ENCODE measurements around the gene OOSP4A. TPM values are rescaled to one million over a fixed set of nuclear protein-coding genes. Genes with fewer than 3 reads are reported as not detected.

OOSP4A gene
- polyA plus RNA-seq, 2 of the 4 experiments (the other 2 are of a cell fraction) = not detected

DNA sequence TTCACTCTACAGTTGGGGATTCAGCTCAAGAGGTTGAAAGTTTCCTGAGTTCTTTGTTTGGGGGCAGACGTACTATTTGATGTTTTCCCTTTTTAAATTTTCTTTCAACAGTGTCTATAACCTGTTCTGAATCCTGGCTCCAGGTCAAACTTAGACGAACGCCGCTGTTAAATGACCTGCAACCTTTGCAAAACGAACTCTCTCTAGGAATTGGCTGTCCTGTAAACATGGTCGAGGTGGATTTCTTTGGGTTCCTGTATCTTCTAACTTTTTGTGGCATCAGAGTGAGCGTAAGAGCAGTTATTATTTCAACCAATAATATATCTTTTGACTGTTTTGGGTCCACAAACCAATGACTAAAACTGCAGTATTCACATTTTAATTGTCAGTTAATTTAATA lies 1.6 kb downstream of the OOSP4A start:
- Histone ChIP-seq H3K27ac (no peak overlapping the region), H3K4me3 (no peak overlapping the region), H3K4me2 (no peak overlapping the region), H3K4me1 (no peaks in the 10 kb centered on the region), H3K9me3 (no peaks in the 10 kb centered on the region)
- no peak for FAIRE-seq
- no peak for DNase-seq (ENCODE audit: low read depth in 1 of 2, low spot score in 1 of 2)
- ATAC-seq = no peak
- POLR2A ChIA-PET = no interaction called here
- CTCF ChIA-PET = no interaction called here
- TF ChIP-seq, protein P1, sequence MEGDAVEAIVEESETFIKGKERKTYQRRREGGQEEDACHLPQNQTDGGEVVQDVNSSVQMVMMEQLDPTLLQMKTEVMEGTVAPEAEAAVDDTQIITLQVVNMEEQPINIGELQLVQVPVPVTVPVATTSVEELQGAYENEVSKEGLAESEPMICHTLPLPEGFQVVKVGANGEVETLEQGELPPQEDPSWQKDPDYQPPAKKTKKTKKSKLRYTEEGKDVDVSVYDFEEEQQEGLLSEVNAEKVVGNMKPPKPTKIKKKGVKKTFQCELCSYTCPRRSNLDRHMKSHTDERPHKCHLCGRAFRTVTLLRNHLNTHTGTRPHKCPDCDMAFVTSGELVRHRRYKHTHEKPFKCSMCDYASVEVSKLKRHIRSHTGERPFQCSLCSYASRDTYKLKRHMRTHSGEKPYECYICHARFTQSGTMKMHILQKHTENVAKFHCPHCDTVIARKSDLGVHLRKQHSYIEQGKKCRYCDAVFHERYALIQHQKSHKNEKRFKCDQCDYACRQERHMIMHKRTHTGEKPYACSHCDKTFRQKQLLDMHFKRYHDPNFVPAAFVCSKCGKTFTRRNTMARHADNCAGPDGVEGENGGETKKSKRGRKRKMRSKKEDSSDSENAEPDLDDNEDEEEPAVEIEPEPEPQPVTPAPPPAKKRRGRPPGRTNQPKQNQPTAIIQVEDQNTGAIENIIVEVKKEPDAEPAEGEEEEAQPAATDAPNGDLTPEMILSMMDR (IDR thresholded peaks at IDR 0.05) = no peak
- TF ChIP-seq, protein P2, sequence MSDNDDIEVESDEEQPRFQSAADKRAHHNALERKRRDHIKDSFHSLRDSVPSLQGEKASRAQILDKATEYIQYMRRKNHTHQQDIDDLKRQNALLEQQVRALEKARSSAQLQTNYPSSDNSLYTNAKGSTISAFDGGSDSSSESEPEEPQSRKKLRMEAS (IDR thresholded peaks at IDR 0.05) = no peak
- TF ChIP-seq BHLHE40 (IDR thresholded peaks at IDR 0.05; ENCODE audit: low read depth, low read length) = no peak
- no peak for TF ChIP-seq TP53 (CRISPR knock-in tag; IDR thresholded peaks at IDR 0.05)
- no peak for TF ChIP-seq JUNB (IDR thresholded peaks at IDR 0.05)
- no peak for TF ChIP-seq CHD2 (IDR thresholded peaks at IDR 0.05; ENCODE audit: low read length, partially characterized antibody)
- no peak for TF ChIP-seq KDM1A (IDR thresholded peaks at IDR 0.05; ENCODE audit: low read depth)
- no peak for TF ChIP-seq NFE2L2 (conservative IDR thresholded peaks at IDR 0.05; ENCODE audit: low read length)
- 19% methylated on average over 7 of the region's 7 CpGs for WGBS (ENCODE audit: missing lambda C conversion rate)

DNA sequence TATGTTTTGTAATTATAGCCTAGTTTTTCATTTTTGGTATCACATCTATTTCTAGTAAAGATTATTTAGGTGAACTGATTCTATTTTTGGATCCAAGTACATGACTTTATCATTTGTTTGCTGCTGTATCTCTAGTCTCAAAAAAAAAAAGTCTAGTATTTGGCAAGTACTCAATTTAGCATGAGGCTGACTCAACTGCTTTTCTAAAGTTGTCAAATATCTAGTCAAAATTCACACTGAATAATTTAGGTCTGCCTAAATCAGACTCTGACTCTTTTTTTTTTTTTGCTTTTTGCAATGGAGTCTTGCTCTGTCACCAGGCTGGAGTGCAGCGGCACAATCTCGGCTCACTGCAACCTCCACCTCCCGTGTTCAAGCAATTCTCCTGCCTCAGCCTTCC lies 2.4 kb downstream of the OOSP4A start:
- no peaks in the 10 kb centered on the region for H3K9me3 ChIP-seq
- TF ChIP-seq MAFK (IDR thresholded peaks at IDR 0.05; ENCODE audit: partially characterized antibody) (no peak), SREBF2 (IDR thresholded peaks at IDR 0.05) (no peak), HOXA7 (CRISPR knock-in tag; IDR thresholded peaks at IDR 0.05) (no peak), JUNB (IDR thresholded peaks at IDR 0.05) (no peak), NPAS2 (CRISPR knock-in tag; IDR thresholded peaks at IDR 0.05; ENCODE audit: borderline replicate concordance) (no peak), ZC3H11A (IDR thresholded peaks at IDR 0.05) (no peak), EHMT2 (IDR thresholded peaks at IDR 0.05; ENCODE audit: low read depth) (no peak), KDM5A (IDR thresholded peaks at IDR 0.05) (no peak), CBX2 (IDR thresholded peaks at IDR 0.05; ENCODE audit: borderline replicate concordance, low read depth) (no peak)
- TF ChIP-seq, protein P2 (IDR thresholded peaks at IDR 0.05) = no peak
- TF ChIP-seq, protein P3, sequence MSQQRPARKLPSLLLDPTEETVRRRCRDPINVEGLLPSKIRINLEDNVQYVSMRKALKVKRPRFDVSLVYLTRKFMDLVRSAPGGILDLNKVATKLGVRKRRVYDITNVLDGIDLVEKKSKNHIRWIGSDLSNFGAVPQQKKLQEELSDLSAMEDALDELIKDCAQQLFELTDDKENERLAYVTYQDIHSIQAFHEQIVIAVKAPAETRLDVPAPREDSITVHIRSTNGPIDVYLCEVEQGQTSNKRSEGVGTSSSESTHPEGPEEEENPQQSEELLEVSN (IDR thresholded peaks at IDR 0.05; ENCODE audit: borderline replicate concordance, low read depth) = no peak
- TF ChIP-seq, protein P4, sequence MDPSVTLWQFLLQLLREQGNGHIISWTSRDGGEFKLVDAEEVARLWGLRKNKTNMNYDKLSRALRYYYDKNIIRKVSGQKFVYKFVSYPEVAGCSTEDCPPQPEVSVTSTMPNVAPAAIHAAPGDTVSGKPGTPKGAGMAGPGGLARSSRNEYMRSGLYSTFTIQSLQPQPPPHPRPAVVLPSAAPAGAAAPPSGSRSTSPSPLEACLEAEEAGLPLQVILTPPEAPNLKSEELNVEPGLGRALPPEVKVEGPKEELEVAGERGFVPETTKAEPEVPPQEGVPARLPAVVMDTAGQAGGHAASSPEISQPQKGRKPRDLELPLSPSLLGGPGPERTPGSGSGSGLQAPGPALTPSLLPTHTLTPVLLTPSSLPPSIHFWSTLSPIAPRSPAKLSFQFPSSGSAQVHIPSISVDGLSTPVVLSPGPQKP (IDR thresholded peaks at IDR 0.05; ENCODE audit: low read depth, low read length) = no peak
- 13% methylated on average over 3 of the region's 3 CpGs for WGBS (ENCODE audit: missing lambda C conversion rate)
- no peak overlapping the region for H3K4me3 ChIP-seq
- FAIRE-seq (no peak), DNase-seq (ENCODE audit: low read depth in 1 of 2, low spot score in 1 of 2) (no peak), ATAC-seq (no peak)
- ChIA-PET CTCF (no interaction called here), POLR2A (no interaction called here)
- H3K4me2 ChIP-seq = no peak overlapping the region
- no peaks in the 10 kb centered on the region for H3K4me1 ChIP-seq
- no peak overlapping the region for H3K27ac ChIP-seq

DNA sequence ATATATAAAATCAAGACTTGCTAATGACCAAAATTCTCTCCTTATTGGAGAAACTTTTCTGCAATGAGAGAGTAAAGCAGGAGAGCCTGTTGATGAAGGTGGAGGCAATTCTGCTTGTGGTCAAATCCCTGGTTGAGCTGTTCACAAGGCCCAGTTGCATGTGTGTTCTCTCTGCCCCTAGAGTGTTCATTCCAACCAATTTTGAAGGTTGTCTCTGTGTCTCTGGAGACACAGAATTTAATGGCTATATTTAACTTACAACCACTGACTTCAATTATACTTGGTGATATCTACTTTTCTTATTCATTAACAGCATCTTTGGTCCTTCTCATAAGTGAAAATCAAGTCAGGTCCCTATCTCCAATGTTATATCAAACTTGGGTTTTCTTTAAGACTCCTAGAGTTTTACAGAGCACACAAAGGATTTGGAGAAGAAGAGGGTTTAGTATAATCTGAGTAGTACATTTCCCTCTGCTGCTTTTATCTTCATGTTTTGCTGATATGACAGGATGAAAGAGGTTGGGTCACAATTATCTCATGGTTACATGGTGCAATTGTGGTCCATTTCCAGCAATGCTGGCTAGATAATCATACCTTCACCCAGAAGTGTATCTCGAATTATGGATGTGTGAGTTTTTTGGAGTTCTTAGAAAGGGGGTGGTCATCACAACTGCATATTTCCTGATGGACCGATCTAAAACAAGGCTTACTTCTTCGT lies 4.0 kb downstream of the OOSP4A start:
- no peaks in the 10 kb centered on the region for H3K4me1 ChIP-seq
- ATAC-seq (no peak), DNase-seq (ENCODE audit: low read depth in 1 of 2, low spot score in 1 of 2) (no peak), FAIRE-seq (no peak)
- 1% methylated on average over 3 of the region's 3 CpGs for WGBS (ENCODE audit: missing lambda C conversion rate)
- ChIA-PET CTCF (no interaction called here), POLR2A (no interaction called here)
- H3K9me3 ChIP-seq = no peaks in the 10 kb centered on the region
- H3K4me3 ChIP-seq = no peak overlapping the region
- no peak overlapping the region for H3K4me2 ChIP-seq
- H3K27ac ChIP-seq = no peak overlapping the region
- TF ChIP-seq EP300 (IDR thresholded peaks at IDR 0.05) (no peak), CEBPB (IDR thresholded peaks at IDR 0.05) (no peak), SMC3 (IDR thresholded peaks at IDR 0.05) (no peak), TP53 (CRISPR knock-in tag; IDR thresholded peaks at IDR 0.05) (no peak), CHD4 (IDR thresholded peaks at IDR 0.05; ENCODE audit: borderline replicate concordance) (no peak), CBX8 (IDR thresholded peaks at IDR 0.05) (no peak), ESRRA (IDR thresholded peaks at IDR 0.05; ENCODE audit: borderline replicate concordance, low read length) (no peak)
- TF ChIP-seq, protein P5, sequence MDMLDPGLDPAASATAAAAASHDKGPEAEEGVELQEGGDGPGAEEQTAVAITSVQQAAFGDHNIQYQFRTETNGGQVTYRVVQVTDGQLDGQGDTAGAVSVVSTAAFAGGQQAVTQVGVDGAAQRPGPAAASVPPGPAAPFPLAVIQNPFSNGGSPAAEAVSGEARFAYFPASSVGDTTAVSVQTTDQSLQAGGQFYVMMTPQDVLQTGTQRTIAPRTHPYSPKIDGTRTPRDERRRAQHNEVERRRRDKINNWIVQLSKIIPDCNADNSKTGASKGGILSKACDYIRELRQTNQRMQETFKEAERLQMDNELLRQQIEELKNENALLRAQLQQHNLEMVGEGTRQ (IDR thresholded peaks at IDR 0.05) = no peak
- TF ChIP-seq, protein P6, sequence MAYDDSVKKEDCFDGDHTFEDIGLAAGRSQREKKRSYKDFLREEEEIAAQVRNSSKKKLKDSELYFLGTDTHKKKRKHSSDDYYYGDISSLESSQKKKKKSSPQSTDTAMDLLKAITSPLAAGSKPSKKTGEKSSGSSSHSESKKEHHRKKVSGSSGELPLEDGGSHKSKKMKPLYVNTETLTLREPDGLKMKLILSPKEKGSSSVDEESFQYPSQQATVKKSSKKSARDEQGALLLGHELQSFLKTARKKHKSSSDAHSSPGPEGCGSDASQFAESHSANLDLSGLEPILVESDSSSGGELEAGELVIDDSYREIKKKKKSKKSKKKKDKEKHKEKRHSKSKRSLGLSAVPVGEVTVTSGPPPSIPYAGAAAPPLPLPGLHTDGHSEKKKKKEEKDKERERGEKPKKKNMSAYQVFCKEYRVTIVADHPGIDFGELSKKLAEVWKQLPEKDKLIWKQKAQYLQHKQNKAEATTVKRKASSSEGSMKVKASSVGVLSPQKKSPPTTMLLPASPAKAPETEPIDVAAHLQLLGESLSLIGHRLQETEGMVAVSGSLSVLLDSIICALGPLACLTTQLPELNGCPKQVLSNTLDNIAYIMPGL (CRISPR knock-in tag; IDR thresholded peaks at IDR 0.05; ENCODE audit: borderline replicate concordance) = no peak
- TF ChIP-seq, protein P3 (IDR thresholded peaks at IDR 0.05; ENCODE audit: borderline replicate concordance, low read depth) = no peak
- TF ChIP-seq, protein P2 (IDR thresholded peaks at IDR 0.05) = no peak

Data from A549 (cell line).